ENCODE results near the gene GDF2. TPM values are rescaled to one million over a fixed set of nuclear protein-coding genes. Genes with fewer than 3 reads are reported as not detected.

Gene GDF2
- total and polyA plus RNA-seq, 12 donors, result not detected

DNA sequence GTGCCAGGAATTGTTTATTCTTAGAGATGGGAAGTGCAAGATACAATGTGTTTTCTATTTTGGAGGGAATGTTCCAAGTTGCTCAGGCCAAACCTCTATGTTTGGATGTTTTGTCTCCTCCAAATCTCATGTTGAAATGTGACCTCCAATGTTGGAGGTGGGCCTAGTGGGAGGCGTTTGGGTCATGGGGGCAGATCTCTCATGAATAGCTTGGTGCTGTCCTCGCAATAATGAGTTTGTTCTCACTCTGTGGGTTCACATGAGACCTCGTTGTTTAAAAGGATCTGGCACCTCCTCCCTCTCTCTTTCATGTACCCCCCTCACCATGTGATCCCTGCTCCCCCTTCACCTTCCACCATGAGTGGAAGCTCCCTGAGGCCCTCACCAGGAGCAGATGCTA is 30.6 kb upstream of the GDF2 start:
- H3K36me3 ChIP-seq, result no peaks in the 10 kb centered on the region
- H3K27ac ChIP-seq, result no peak overlapping the region
- DNase-seq (no peak), ATAC-seq (no peak)
- TF ChIP-seq, protein P1, sequence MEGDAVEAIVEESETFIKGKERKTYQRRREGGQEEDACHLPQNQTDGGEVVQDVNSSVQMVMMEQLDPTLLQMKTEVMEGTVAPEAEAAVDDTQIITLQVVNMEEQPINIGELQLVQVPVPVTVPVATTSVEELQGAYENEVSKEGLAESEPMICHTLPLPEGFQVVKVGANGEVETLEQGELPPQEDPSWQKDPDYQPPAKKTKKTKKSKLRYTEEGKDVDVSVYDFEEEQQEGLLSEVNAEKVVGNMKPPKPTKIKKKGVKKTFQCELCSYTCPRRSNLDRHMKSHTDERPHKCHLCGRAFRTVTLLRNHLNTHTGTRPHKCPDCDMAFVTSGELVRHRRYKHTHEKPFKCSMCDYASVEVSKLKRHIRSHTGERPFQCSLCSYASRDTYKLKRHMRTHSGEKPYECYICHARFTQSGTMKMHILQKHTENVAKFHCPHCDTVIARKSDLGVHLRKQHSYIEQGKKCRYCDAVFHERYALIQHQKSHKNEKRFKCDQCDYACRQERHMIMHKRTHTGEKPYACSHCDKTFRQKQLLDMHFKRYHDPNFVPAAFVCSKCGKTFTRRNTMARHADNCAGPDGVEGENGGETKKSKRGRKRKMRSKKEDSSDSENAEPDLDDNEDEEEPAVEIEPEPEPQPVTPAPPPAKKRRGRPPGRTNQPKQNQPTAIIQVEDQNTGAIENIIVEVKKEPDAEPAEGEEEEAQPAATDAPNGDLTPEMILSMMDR (IDR thresholded peaks at IDR 0.05), result no peak
- H3K4me3 ChIP-seq, result no peak overlapping the region
- intact Hi-C loops (cut with DNase I), result no loop called here
- H3K9me3 ChIP-seq, result no peaks in the 10 kb centered on the region
- 70 to 76% methylated on average over 3 of the region's 3 CpGs for WGBS, 2 donors
- peaks cover 0 to 17% (median 3%) of the 10 kb centered on the region in 7 donors for H3K27me3 ChIP-seq
- peaks cover 0 to 12% (median 7%) of the 10 kb centered on the region in 9 donors for H3K4me1 ChIP-seq

DNA sequence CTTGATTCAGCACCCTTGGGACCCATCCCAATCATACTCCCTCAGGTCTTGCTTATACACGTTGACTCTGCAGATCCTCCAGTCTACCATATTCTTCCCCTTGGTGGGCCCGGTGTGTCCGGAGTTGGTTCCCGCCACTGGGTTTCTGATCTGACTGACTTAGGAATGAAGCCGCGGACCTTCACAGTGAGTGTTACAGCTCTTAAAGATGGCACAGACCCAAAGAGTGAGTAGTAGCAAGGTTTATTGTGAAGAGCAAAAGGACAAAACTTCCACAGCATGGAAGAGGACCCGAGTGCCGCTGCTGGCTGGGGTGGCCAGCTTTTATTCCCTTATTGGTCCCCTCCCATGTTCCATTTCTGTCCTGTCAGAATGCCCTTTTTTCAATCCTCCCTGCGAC is 28.2 kb upstream of the GDF2 start:
- intact Hi-C loops (cut with DNase I), result no loop called here
- no peak for ATAC-seq
- Histone ChIP-seq H3K4me1 (no peaks in the 10 kb centered on the region), H3K36me3 (no peaks in the 10 kb centered on the region), H3K9me3 (no peaks in the 10 kb centered on the region), H3K4me3 (no peak overlapping the region), H3K27ac (no peak overlapping the region), H3K27me3 (peaks cover 0 to 40% (median 11%) of the 10 kb centered on the region in 7 donors)
- DNase-seq, result no peak
- TF ChIP-seq, protein P1 (IDR thresholded peaks at IDR 0.05), result no peak
- 90 to 93% methylated on average over 9 of the region's 9 CpGs for WGBS, 2 donors

DNA sequence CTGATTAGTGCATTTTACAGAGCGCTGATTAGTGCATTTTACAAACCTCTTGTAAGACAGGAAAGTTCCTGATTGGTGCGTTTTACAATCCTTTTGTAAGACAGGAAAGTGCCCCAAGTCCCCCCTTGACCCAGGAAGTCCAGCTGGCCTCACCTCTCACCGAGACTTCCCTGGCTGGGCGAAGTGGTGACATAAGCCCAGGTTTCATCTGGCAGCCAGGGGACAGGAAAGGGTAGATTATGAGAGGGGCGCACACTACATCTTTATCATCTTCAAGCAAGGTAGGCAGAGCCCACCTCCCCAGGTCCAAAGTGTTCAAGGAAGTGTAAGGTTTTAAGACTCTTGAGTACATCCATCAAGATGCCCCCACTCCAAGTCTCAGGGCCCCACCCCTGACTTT is 27.8 kb upstream of the GDF2 start:
- TF ChIP-seq, protein P1 (IDR thresholded peaks at IDR 0.05), result no peak
- WGBS, 2 donors, result 82 to 86% methylated on average over 5 of the region's 5 CpGs
- Histone ChIP-seq H3K27me3 (peaks cover 0 to 45% (median 11%) of the 10 kb centered on the region in 7 donors), H3K4me3 (no peak overlapping the region), H3K4me1 (no peaks in the 10 kb centered on the region), H3K36me3 (no peaks in the 10 kb centered on the region), H3K9me3 (no peaks in the 10 kb centered on the region), H3K27ac (no peak overlapping the region)
- intact Hi-C loops (cut with DNase I), result no loop called here
- DNase-seq, result no peak
- no peak for ATAC-seq

DNA sequence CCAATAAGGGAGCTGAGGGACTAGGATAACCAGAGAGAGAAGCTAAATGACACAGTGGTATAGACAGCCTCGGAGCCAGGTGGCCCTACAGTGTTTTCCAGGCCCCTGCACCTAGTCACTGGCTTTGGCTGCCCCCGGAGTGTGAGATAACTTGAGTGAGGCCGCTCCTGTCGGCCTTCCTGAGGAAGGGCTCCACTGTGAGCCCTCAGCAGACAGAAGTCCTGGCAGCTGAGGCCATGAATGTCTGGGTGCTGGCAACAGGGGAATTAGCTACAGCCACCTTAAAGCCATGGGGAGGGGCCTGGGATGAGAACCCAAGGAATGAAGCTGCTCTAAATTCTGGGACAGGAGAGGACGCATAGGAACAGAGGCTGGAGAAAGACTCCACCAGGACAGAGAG is 26.8 kb upstream of the GDF2 start:
- TF ChIP-seq, protein P1 (IDR thresholded peaks at IDR 0.05), result no peak
- Histone ChIP-seq H3K27me3 (peaks cover 5 to 54% (median 18%) of the 10 kb centered on the region in 7 donors), H3K27ac (no peak overlapping the region), H3K9me3 (no peaks in the 10 kb centered on the region), H3K36me3 (no peaks in the 10 kb centered on the region), H3K4me3 (no peak overlapping the region), H3K4me1 (peaks cover 0 to 2% (median under 1%) of the 10 kb centered on the region in 9 donors)
- intact Hi-C loops (cut with DNase I), result no loop called here
- DNase-seq, result no peak
- 82 to 92% methylated on average over 5 of the region's 5 CpGs for WGBS, 2 donors
- ATAC-seq, result no peak

All from heart right ventricle (tissue), 16 donors.